HFF-Myc (cell line): ENCODE data around the gene CLEC9A.

Source experiments
- DNase-seq: peaks from one replicate; pipeline ENCODE4 v3.0.0-alpha.2; 2011; ENCODE audit warnings: low read depth; ENCODE audit errors: extremely low read depth
- H3K4me3 ChIP-seq: replicated peaks from 2 replicates; pipeline ENCODE4 v1.5.1; 2011; ENCODE audit warnings: low read depth, mild to moderate bottlenecking, control low read depth, low read length
- CTCF ChIP-seq: IDR thresholded peaks from 2 replicates; pipeline ENCODE4 v1.5.1; 2012; ENCODE audit warnings: mild to moderate bottlenecking, low read depth, low read length, control low read depth; ENCODE audit errors: missing control alignments

Gene CLEC9A

GRCh38 chr12:10086387-10086786 lies 55.9 kb downstream of the CLEC9A start:
- TF ChIP-seq CTCF: no peak
- DNase-seq: no peak
- no peak overlapping the region for H3K4me3 ChIP-seq

- TF ChIP-seq CTCF: no peak
- no peak for DNase-seq
- H3K4me3 ChIP-seq: no peak overlapping the region
These were observed 57.5 kb downstream of the CLEC9A start for GRCh38 chr12:10088031-10088430.

GRCh38 chr12:10088955-10089900 lies 58.7 kb downstream of the CLEC9A start:
- H3K4me3 ChIP-seq: no peak overlapping the region
- no peak for TF ChIP-seq CTCF
- DNase-seq: no peak

GRCh38 chr12:10094646-10095395 lies 64.3 kb downstream of the CLEC9A start:
- no peak overlapping the region for H3K4me3 ChIP-seq
- DNase-seq: no peak
- no peak for TF ChIP-seq CTCF

- DNase-seq: no peak
- TF ChIP-seq CTCF: no peak
- no peak overlapping the region for H3K4me3 ChIP-seq
These were observed 65.5 kb downstream of the CLEC9A start for GRCh38 chr12:10095971-10096370.

GRCh38 chr12:10097521-10097920 lies 67.0 kb downstream of the CLEC9A start:
- DNase-seq: peak; percentile 88
- no peak for TF ChIP-seq CTCF

More at GRCh38 chr12:10097521-10097920, 67.0 kb downstream of the CLEC9A start:
- H3K4me3 ChIP-seq: peak overlapping the region; percentile 41; the same call in 1 of the 2 replicates
